NCI-H748 (cell line): ENCODE results near the gene INAFM1.

Source experiments
- DNase-seq: peaks from one replicate; lab custom pipeline; 2025; ENCODE audit not compliant: unreplicated experiment; lab: John Stamatoyannopoulos, UW

The INAFM1 gene

GRCh38 chr19:47274071-47274890 lies at the start of gene INAFM1:
INAFM1 (plus strand) TSS chr19:47274885; CDS start chr19:47274920, 35 bp downstream.
- peak; percentile 95 for DNase-seq

DNA sequence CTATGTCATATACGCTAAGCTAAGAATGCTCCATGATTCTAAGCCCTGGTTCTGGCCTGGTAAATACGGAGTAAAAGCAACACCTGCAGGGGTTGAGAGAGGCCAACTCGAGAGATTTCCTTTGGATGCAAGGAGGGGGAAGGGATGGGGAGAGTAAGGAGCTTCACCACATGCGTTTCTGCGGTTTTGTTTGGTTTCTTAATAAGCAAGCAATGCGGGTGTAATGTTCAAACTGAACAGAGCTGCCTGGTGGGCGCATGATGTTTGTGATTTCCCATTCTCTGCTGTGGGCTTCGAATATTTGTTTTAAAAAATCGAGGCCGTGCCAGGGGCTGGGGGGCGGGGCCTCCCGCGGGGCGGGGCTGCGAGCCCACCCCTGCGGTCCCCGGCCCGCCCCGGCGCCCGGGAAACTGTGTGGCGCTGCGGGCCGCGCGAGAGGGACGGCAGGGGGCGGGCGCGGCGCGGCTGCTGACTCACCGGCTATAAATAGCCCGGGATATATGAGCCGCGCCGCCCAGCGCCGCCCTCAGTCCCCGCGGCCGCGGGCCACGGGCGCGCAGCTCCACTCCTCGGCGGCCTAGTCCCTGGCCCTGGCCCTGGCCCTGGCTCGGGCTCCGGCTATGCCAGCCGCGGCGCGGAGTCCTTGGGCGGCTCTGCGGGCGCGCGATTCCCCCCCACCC lies 48.8 kb upstream of the INAFM1 start:
- peak; percentile 95 for DNase-seq

DNA sequence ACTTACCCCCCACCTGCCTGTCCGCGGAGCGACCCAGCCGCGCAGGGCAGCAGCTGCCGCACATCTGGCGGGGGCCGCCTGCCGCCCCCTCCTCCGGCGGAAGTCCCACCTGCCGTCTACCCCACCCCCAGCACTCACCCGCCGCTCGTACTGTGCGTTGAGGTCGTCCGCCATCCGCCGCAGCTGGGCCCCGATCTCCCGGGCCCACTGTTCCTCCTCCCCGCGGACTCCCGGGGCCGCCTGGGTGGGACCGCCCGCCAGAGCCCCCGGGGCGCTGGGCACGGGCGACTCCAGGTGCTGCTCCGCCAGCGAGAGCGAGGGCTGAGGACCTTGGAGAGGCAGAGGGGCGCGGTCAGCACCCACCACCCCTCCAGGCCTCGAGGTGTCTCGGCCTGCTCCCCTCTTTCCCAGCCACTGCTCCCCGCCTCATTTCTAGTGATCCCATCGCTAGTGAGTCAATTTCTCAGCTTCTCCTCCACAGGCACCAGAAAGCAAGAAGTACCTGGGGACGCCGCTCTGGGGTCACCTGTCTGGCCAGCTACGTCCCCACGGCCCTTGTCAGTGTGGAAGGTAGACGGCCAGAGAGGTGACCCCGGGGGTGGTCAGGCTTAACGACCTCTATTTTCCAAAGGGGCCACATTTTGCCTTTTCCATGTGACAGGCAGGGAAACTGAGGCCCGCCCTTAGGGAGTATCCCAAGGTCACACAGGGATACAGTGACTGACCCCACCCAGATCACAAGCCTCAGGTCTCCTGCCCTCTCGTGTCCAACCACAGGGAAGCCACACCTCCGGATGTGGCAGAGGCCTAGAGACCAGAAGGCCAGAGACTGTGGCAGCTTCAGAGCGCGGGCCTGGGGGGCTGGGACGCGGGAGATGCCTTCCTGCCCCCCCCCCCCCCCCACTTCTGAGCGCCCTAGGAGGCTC lies 48.0 kb upstream of the INAFM1 start:
- DNase-seq = peak; percentile 45

GRCh38 chr19:47227352-47228167 lies 47.1 kb upstream of the INAFM1 start:
- DNase-seq = peak; percentile 81

DNA sequence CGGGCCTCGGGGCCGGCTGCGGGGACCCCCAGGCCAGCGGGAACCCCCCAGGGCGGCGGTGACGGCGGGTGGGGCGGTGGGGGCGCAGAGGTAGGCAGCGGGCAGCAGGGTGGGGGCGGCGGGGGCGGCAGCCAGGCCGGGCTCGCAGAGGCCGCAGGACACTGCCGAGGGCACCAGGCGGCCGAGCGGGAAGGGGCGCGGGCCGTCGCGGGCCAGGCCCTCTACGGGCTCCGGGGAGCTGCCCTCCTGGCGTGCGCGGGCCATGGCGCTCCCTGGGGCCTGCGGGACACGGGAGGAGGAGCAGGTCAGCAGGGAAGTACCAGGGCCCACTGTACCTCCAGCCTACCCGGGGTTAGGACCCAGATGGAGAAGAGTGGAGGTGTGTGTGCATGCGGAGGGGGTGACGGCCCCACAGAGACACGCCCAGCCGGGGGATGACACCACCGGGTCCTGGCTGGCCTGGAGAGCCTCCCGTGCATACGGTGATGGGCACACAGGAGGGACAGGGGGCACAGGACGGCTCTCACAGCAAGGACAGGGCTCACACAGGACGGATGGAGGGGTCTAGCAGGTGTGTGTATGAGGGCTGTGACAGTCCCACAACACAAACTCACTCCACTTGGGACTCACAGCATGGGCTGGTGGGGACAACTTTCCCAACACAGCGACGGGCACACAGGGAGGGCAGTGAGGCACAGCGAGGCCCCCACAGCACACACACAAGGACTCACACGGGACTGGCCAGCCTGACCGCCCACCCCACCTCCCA lies 46.3 kb upstream of the INAFM1 start:
- DNase-seq = peak; percentile 47

DNA sequence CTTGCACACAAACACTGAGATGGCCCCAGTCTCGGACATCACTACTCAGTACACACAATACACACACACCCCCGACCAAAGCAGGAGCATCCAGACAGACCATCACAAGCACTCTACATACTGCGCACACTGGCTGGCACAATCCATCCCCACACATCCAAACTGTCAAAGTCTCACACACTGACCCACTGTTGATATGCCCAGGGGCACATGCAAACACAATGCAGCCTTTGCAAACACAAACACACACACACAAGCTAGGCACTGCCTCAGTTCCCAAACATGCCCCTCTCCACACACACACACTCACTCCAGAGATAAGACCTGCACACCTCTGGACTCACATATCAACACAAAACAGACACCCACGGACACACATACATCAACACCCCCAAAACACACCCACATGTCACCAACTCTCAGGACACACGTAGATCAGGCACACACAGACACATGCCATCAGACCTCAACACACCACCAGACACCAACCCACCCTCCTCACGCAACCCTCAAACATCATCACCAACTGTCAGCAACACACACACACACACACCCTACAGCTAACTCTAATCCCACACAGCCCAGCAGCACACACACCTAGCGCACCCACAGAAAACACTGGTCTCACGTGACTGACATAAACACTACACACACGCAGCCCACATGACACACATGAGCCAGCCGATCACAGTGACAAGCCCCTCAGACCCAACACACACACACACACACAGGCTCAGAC lies 45.6 kb upstream of the INAFM1 start:
- peak; percentile 38 for DNase-seq

DNA sequence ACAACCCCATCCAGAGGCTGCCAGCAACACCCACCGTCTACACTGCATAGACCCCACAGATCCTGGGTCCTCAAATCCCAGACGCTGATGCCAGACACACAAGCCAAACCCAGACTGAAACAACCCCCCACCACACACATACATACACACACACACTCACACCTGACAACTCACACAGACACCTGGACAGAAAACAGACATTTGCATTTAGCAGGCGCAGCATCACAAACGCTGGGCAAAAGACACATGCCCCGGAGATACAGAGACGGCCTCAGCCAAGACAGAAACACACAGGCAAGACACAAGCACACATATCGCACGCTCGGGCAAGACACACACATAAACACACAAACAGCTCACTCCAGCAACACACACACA lies 45.0 kb upstream of the INAFM1 start:
- peak; percentile 28 for DNase-seq

DNA sequence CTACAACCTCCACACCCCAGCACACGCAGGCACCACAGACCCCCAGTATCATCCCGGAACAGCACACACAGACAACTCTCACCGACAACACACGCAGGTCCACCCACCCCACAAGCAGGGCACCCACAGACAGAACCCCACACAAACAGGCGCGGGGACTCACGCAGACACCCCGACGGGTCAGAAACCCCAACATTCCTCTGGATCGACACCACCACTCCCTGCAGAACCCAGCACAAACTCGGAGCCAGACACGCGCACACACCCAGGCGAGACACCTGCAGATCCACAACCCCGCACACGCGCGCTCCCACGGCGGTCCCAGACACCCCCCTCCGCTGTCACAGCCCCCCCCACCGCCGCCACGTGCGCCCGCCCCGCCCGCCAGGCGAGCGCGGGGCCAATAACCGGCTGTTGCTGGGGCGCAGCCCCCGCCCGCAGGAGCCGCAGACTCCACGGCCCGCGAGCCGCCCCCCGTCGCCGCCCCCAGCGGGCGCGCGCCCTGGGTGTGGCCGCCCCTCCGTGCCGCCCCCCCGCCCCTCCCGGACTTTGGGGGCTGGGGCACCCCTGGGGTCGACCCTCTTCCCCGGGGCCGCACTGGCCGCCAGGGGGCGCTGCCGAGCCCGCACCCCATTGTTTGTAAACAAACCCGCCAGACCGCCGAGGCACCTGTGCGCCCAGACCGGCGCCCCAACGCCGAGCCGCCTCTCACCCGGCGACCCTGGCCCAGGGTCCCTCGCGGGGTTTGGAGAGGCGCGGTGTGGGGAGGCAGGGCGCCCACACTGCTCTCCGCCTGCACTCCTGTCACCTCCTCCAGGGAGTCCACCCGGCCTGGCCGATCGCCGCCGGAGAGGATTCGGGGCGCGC lies 44.4 kb upstream of the INAFM1 start:
- DNase-seq = peak; percentile 63

GRCh38 chr19:47230921-47231214 lies 43.8 kb upstream of the INAFM1 start, which contains the start of gene BBC3:
BBC3 (minus strand) TSS chr19:47231199; CDS start chr19:47228431, 2,768 bp downstream.
- DNase-seq = no peak

DNA sequence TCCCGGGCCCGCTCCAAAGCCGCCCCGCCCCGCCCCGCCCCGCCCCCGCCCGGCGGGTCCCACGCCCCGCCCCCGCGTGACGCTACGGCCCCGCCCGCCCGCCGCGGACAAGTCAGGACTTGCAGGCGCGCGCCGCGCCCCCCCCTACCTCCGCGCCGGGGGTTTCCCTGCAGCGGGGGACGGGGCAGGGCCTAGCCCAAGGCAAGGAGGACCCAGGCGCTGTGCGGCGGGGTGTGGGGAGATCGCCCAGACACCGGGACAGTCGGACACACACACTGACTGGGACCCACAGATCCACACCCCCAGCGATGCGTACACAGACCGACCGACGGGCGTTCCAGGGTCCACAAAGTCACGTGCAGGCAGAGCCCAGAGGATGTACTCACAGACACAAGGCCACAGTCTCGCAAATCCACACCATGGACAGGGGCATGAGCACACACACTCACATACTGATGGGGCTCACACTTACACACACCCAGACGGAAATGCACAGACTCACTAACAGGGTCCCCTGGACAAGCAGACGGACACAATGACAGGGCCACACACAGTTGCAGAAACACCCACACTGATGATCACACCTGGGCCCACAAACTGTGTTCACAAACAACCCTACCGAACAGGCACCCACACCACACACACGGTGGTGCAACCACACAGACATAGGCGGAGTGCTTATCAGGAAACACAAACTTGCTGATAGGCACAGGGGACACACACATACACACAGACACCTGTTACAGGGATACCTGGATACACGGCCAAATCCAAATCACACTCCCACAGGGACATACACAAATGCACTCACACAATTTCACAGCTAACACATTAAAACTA lies 43.2 kb upstream of the INAFM1 start:
- peak; percentile 92 for DNase-seq

GRCh38 chr19:47232422-47233211 lies 42.1 kb upstream of the INAFM1 start:
- DNase-seq = no peak

- no peak for DNase-seq
Observed at GRCh38 chr19:47236072-47236675, 38.5 kb upstream of the INAFM1 start.

DNA sequence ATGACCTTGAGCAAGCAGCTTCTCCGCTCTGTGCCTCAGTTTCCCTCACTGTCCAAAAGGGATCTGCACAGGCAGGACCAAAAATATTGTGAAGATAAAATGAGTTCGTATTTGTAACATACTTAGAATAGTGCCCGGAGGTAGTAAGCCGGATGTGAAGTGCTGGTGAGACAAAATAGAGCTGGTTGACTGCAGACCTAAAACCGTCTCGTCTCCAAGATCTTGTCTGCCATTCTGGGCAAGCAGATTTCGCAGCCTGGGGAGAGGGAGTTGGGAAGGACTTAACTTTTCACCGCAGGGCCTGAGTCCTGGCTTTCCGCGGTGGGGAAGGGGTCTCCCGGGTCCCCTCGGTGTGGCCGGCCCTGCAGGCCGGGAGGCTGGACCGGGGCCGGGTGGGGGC lies 35.5 kb upstream of the INAFM1 start:
- DNase-seq = peak; percentile 65

- DNase-seq = peak; percentile 96
Observed at GRCh38 chr19:47239610-47240296, 34.9 kb upstream of the INAFM1 start.

GRCh38 chr19:47240556-47240955 lies 34.1 kb upstream of the INAFM1 start:
- DNase-seq = no peak
